Measurements from ENCODE around the gene FBN1.

The FBN1 gene

DNA sequence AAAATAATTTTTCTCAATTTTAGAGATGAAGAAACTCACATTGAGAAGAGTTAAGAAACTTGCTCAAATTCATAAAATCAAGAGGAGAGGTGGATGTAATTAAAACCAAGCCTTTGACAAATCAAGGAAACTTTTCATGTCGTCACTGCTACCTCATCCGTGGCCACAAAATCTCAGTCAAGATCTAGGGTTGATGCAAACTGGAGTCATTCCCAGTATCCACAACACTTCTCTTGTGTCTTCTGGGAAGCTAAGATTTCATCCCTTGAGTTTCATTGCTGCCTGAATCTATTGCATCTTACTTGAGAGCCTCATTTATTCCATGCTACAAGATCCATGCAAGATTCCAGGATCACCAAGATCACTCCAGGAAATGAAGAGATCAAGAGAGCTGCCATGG is 5.4 kb upstream of the FBN1 start:
- Histone ChIP-seq H3K79me1 (ENCODE audit: low read length) (no peaks in the 10 kb centered on the region), H3K36me3 (ENCODE audit: control insufficient read depth, insufficient read depth, low read length) (no peaks in the 10 kb centered on the region), H3K23ac (ENCODE audit: low read length) (no peak overlapping the region), H3K4me1 (ENCODE audit: control insufficient read depth, low read depth, low read length) (no peaks in the 10 kb centered on the region), H3K79me2 (ENCODE audit: control insufficient read depth, insufficient read depth, low read length) (no peaks in the 10 kb centered on the region), H3K27ac (ENCODE audit: low read depth, low read length) (no peak overlapping the region), H4K8ac (ENCODE audit: low read depth, low read length) (no peak overlapping the region), H2BK120ac (ENCODE audit: low read depth, low read length) (no peak overlapping the region), H3K18ac (ENCODE audit: low read length) (no peak overlapping the region), H3K56ac (ENCODE audit: low read length) (no peak overlapping the region), H2BK15ac (replicated peaks; ENCODE audit: low read depth) (no peak overlapping the region), H3K27me3 (ENCODE audit: insufficient read depth, low read length, poor library complexity) (no peaks in the 10 kb centered on the region), H3K4me3 (ENCODE audit: low read length) (no peak overlapping the region), H3K4ac (ENCODE audit: low read depth, low read length) (no peak overlapping the region), H3K9ac (ENCODE audit: low read length) (no peak overlapping the region), H3K4me2 (ENCODE audit: low read length) (no peak overlapping the region), H2BK5ac (ENCODE audit: low read length) (no peak overlapping the region), H2AK5ac (ENCODE audit: low read length) (no peak overlapping the region), H4K5ac (ENCODE audit: low read length) (no peak overlapping the region)
- DNase-seq: no peak
- no CpG with 5 or more reads among the region's 2 CpGs for WGBS (ENCODE audit: extremely low coverage, insufficient coverage, low lambda C conversion rate)

DNA sequence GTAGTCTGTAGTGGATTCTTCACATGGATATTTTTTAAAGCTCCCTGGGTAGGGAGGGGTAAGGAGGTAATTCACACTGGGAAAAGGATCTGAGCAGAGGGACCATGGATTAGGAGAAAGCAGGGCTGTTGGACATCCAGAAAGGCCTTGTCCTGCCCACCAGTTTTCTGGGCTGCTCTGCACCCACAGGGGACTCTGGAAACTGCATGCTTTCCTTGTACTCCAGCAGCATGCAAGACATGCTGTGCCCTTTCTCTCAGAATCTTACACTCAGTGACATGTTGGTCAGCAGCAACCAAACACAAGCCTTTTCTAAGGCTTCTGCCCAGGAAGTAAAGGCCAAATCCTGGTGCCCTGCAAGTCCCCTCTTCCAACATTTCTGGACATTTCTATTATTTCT is 2.5 kb upstream of the FBN1 start:
- Histone ChIP-seq H3K23ac (ENCODE audit: low read length) (no peak overlapping the region), H3K18ac (ENCODE audit: low read length) (no peak overlapping the region), H3K4me3 (ENCODE audit: low read length) (no peak overlapping the region), H3K9ac (ENCODE audit: low read length) (no peak overlapping the region), H4K5ac (ENCODE audit: low read length) (no peak overlapping the region), H3K56ac (ENCODE audit: low read length) (no peak overlapping the region), H2BK5ac (ENCODE audit: low read length) (no peak overlapping the region), H4K8ac (ENCODE audit: low read depth, low read length) (no peak overlapping the region), H3K4me2 (ENCODE audit: low read length) (no peak overlapping the region), H3K27ac (ENCODE audit: low read depth, low read length) (no peak overlapping the region), H3K79me2 (ENCODE audit: control insufficient read depth, insufficient read depth, low read length) (no peaks in the 10 kb centered on the region), H3K4me1 (ENCODE audit: control insufficient read depth, low read depth, low read length) (peaks cover 4% of the 10 kb centered on the region), H3K36me3 (ENCODE audit: control insufficient read depth, insufficient read depth, low read length) (no peaks in the 10 kb centered on the region), H2BK15ac (replicated peaks; ENCODE audit: low read depth) (no peak overlapping the region), H3K4ac (ENCODE audit: low read depth, low read length) (no peak overlapping the region), H2BK120ac (ENCODE audit: low read depth, low read length) (no peak overlapping the region), H2AK5ac (ENCODE audit: low read length) (no peak overlapping the region), H3K79me1 (ENCODE audit: low read length) (no peaks in the 10 kb centered on the region), H3K27me3 (ENCODE audit: insufficient read depth, low read length, poor library complexity) (peaks cover 11% of the 10 kb centered on the region)
- DNase-seq: peak; percentile 45

DNA sequence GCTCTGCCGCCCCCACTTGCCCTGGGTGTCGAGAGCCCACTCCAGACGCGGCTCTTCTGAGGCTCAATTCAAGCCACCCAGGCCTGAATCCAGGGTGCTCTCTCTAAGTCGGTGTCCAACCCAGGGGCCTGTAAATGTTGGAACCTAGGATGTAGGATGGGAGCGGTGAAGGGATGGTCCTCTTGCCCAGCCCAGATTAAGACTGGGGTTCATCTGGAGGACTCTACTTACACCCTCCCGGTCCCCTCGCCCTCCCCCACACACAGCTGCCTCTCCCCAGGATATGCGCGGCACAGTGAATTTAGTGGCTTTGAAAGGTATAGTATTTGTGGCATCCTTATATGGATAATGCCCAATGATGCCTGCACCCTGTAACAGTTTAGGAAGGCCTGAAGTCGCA is 822 bp upstream of the FBN1 start:
- Histone ChIP-seq H3K4me1 (ENCODE audit: control insufficient read depth, low read depth, low read length) (peaks cover 4% of the 10 kb centered on the region), H3K27ac (ENCODE audit: low read depth, low read length) (peak overlapping the region; percentile 13), H3K9ac (ENCODE audit: low read length) (peak overlapping the region; percentile 69), H3K79me2 (ENCODE audit: control insufficient read depth, insufficient read depth, low read length) (no peaks in the 10 kb centered on the region), H3K4me3 (ENCODE audit: low read length) (peak overlapping the region; percentile 48), H2BK5ac (ENCODE audit: low read length) (no peak overlapping the region), H2AK5ac (ENCODE audit: low read length) (no peak overlapping the region), H3K27me3 (ENCODE audit: insufficient read depth, low read length, poor library complexity) (peaks cover 11% of the 10 kb centered on the region), H3K79me1 (ENCODE audit: low read length) (no peaks in the 10 kb centered on the region), H4K8ac (ENCODE audit: low read depth, low read length) (no peak overlapping the region), H3K36me3 (ENCODE audit: control insufficient read depth, insufficient read depth, low read length) (no peaks in the 10 kb centered on the region), H3K23ac (ENCODE audit: low read length) (no peak overlapping the region), H3K18ac (ENCODE audit: low read length) (no peak overlapping the region), H3K4me2 (ENCODE audit: low read length) (peak overlapping the region; percentile 76), H2BK120ac (ENCODE audit: low read depth, low read length) (no peak overlapping the region), H4K5ac (ENCODE audit: low read length) (no peak overlapping the region), H3K4ac (ENCODE audit: low read depth, low read length) (no peak overlapping the region), H3K56ac (ENCODE audit: low read length) (peak overlapping the region; percentile 66), H2BK15ac (replicated peaks; ENCODE audit: low read depth) (no peak overlapping the region)
- DNase-seq: no peak
- no CpG with 5 or more reads among the region's 11 CpGs for WGBS (ENCODE audit: extremely low coverage, insufficient coverage, low lambda C conversion rate)

DNA sequence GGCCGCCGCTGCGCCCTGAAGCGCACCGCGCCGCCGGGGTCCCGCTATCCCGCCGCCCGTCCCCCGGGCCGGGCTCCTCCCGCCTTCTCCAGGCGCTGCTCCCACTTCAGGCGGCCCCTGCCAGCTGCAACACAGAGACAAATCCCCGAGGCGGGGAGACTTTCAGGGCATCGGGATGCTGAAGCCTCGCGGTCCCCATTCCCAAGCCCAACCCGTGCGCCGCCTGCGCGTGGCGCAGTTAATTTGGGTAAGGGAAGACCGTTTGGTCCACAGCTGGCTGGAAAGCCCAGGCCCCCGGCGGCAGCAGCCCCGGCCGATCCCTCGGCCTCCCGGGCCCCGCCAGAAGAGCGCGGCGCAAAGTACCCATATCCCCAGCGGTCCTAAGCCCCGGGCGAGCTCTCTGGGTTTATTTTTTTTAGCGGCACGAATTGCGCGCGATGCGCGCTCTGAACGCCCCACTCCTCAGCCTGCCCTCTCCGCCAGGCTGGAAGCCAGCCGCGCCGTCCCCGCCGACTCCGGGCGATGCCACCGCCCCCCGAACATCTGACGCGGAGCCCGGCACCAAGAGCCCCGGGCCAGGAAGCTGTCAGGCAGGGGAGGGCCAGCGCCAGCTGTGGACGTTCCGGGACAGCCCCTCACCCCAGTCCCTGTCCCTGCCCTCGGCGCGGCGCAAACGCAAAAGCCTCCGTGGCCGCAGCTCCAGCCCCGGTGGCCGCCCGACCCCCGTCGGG is 517 bp downstream of the FBN1 start:
- Histone ChIP-seq H3K18ac (ENCODE audit: low read length) (peak overlapping the region; percentile 2), H3K79me1 (ENCODE audit: low read length) (no peaks in the 10 kb centered on the region), H4K8ac (ENCODE audit: low read depth, low read length) (no peak overlapping the region), H3K79me2 (ENCODE audit: control insufficient read depth, insufficient read depth, low read length) (no peaks in the 10 kb centered on the region), H3K4me3 (ENCODE audit: low read length) (peak overlapping the region; percentile 53), H4K5ac (ENCODE audit: low read length) (no peak overlapping the region), H3K4ac (ENCODE audit: low read depth, low read length) (no peak overlapping the region), H2BK15ac (replicated peaks; ENCODE audit: low read depth) (no peak overlapping the region), H3K4me2 (ENCODE audit: low read length) (peak overlapping the region; percentile 76), H3K23ac (ENCODE audit: low read length) (peak overlapping the region; percentile 18), H3K27ac (ENCODE audit: low read depth, low read length) (peak overlapping the region; percentile 86), H3K27me3 (ENCODE audit: insufficient read depth, low read length, poor library complexity) (peaks cover 11% of the 10 kb centered on the region), H3K36me3 (ENCODE audit: control insufficient read depth, insufficient read depth, low read length) (no peaks in the 10 kb centered on the region), H3K4me1 (ENCODE audit: control insufficient read depth, low read depth, low read length) (peaks cover 4% of the 10 kb centered on the region), H2BK5ac (ENCODE audit: low read length) (no peak overlapping the region), H3K56ac (ENCODE audit: low read length) (peak overlapping the region; percentile 89), H2AK5ac (ENCODE audit: low read length) (no peak overlapping the region), H2BK120ac (ENCODE audit: low read depth, low read length) (no peak overlapping the region), H3K9ac (ENCODE audit: low read length) (peak overlapping the region; percentile 35)
- WGBS (ENCODE audit: extremely low coverage, insufficient coverage, low lambda C conversion rate): no CpG with 5 or more reads among the region's 79 CpGs
- peak; percentile 84 for DNase-seq

DNA sequence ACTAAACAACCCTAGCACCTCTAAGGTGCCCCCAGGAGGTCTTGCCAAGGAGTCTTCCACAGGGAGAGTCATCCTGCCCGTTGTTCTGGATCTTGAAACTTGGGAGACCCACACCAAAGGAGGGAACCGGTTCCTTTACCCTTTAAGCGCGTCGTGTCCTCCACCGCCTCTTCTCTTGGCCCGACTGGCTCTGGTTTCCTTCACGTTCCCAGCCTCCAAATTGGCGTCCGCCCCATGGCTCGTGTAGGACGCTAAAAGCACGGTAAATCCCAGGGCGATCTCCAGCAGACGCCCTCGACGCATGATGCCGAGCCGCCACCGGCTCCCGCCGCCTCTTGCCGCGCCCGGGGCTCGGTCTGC is 1.1 kb downstream of the FBN1 start:
- Histone ChIP-seq H3K4me1 (ENCODE audit: control insufficient read depth, low read depth, low read length) (peaks cover 4% of the 10 kb centered on the region), H3K4me2 (ENCODE audit: low read length) (peak overlapping the region; percentile 76), H3K56ac (ENCODE audit: low read length) (peak overlapping the region; percentile 89), H3K27ac (ENCODE audit: low read depth, low read length) (peak overlapping the region; percentile 86), H3K9ac (ENCODE audit: low read length) (peak overlapping the region; percentile 35), H3K4ac (ENCODE audit: low read depth, low read length) (no peak overlapping the region), H2BK120ac (ENCODE audit: low read depth, low read length) (no peak overlapping the region), H3K79me1 (ENCODE audit: low read length) (no peaks in the 10 kb centered on the region), H3K79me2 (ENCODE audit: control insufficient read depth, insufficient read depth, low read length) (no peaks in the 10 kb centered on the region), H2BK5ac (ENCODE audit: low read length) (no peak overlapping the region), H3K36me3 (ENCODE audit: control insufficient read depth, insufficient read depth, low read length) (no peaks in the 10 kb centered on the region), H2BK15ac (replicated peaks; ENCODE audit: low read depth) (no peak overlapping the region), H3K27me3 (ENCODE audit: insufficient read depth, low read length, poor library complexity) (peaks cover 11% of the 10 kb centered on the region), H2AK5ac (ENCODE audit: low read length) (no peak overlapping the region), H3K18ac (ENCODE audit: low read length) (peak overlapping the region; percentile 2), H4K8ac (ENCODE audit: low read depth, low read length) (no peak overlapping the region), H3K4me3 (ENCODE audit: low read length) (peak overlapping the region; percentile 53), H4K5ac (ENCODE audit: low read length) (no peak overlapping the region), H3K23ac (ENCODE audit: low read length) (peak overlapping the region; percentile 18)
- peak; percentile 47 for DNase-seq
- WGBS (ENCODE audit: extremely low coverage, insufficient coverage, low lambda C conversion rate): no CpG with 5 or more reads among the region's 26 CpGs

Data from mesendoderm (in vitro differentiated cells).